Activated CD4-positive, alpha-beta T cell treated with anti-CD3 and anti-CD28 coated beads, Interleukin-2, amount 50 U/mL, for 24 hours (primary cell): ENCODE data around the gene CHST5.

ENCODE experiments used
- DNase-seq, 2 donors: peaks; one replicate each; pipeline ENCODE4 v3.0.0-alpha.2; 2020; ENCODE audit warnings: low read depth in 1 of 2, low spot score in 1 of 2

CHST5 gene

DNA sequence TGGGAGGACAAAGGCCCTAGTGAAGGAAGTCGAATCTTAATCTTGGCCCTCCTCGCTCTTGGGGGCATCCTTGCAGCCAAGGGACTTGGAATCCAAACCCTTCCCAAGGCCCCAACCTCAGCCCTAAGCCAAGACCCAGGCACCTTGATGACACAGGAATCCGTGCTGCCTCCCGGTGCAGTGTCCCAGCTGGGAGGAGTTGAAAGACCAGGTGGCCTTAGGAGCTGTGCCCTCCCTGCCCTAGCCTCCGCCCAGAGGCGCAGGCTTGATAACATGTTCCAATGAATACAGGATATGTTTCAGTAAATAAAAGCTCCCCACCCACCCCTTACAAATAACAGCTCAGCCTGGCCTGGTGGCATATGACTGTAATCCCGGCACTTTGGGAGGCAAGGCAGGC lies at the start of gene CHST5:
CHST5 (minus strand) TSS at position 208 of the 400 bp plus-strand sequence. CDS start 5,724 bp downstream, outside the sequence.
- DNase-seq, result no peak

DNA sequence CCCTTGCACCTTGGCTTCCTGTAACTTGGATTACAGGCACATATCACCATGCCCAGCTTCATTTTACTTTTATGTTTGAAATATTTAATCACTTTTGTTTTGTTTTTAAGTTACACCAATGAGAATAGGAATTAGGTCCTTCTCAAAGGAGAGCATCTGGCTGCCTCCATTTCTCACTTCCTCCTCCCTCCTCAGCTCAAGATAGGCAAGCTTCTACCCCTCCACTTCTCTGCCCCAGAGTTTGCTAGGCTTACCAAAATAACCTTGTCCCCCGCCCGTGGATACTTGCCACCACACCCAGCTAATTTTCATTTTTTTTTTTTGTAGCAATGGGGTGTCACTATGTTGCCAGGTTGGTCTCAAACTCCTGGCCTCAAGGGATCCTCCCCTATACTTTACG lies 48.2 kb upstream of the CHST5 start:
- DNase-seq, result no peak

DNA sequence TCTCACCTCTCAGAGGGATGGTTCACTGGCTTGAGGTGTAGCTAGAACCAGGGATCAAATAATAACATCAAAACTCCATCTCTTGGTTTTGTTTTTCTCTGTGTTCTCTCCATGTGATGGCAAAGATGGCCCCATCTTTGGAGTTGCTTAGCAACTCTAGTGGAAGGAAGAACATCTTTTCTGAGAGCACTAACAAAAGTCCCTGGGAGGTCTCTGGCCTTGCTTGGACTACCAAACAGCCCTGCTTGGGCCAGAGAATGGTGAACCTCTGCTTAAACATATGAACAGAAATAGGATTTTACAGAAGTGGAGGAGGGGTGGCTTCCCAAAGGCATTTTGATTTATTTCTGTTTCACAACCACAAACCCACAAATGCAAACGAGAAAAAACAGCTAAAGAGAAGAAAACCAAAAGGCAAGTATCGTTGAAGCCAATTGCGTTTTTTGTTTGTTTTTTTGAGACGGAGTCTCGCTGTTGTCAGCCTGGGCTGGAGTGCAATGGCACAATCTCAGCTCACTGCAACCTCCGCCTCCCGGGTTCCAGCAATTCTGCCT lies 43.5 kb upstream of the CHST5 start:
- DNase-seq, result no peak

DNA sequence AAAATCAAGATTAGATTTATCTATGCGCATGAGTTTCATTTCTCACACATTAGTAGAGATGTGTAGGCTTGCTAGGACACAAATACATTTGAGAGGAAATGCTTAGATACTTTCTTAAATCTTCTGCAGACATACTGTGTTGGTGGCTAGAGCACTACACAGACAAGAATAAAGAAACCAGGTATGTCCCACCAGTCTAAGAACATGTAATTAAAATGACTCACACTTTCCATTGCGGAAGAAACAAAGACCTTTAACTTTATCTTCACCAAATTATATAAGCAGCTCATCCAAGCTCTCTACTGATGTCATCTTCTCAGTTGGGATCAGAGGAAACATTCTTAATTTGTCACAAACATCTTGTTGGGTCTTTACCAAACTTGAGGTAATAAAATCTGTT lies 42.8 kb upstream of the CHST5 start:
- DNase-seq, result no peak

DNA sequence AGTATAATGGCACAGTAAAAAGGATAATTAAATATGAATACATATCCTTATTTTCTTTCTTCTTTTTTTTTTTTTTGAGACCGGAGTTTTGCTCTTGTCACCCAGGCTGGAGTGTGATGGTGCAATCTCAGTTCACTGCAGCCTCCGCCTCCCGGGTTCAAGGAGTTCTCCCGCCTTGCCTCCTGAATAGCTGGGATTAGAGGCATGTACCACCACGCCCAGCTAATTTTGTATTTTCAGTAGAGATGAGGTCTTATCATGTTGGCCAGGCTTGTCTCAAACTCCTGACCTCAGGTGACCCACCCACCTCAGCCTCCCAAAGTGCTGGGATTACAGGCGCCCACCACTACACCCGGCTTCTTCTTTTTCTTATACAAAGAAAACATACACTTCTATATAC lies 42.3 kb upstream of the CHST5 start:
- DNase-seq, result no peak

DNA sequence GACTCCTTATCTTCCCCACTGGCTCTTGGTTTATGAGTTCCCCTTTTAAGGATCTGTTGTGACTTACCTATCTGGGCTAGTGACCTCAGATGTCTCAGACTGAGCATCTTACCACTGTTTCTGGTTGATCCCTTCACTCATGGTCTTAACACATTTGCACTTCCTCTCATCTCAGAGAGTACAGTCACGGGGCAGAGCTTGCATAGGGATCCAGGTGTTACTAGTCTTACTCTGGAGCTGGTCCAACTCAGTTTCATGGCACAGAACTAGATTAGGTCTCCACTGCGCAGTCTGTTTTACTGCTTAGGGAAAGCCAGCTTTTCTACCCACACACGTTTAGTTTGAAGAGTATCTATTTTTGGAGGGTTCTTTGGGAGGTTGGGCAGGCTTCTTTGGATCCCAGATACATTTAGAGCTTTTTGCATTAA lies 40.5 kb upstream of the CHST5 start:
- no peak for DNase-seq

DNA sequence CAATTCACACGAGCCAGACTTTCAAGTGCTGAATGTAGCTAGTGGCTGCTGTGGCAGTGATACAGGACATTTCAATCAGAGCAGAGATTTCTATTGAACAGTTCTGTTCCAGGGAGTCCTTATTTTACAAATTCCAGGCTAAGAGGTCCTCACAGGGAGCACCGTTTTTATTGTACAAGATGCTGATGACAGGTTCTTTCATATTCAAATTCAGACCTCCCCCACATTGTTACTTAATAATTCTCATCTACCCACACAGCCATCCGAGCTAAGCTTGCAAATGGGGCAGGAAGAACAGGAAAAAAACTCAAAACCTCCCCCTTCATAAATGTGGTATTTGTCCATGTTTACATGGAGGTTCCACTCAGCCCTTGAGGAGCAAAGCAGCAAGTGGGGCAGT lies 40.0 kb upstream of the CHST5 start:
- no peak for DNase-seq

DNA sequence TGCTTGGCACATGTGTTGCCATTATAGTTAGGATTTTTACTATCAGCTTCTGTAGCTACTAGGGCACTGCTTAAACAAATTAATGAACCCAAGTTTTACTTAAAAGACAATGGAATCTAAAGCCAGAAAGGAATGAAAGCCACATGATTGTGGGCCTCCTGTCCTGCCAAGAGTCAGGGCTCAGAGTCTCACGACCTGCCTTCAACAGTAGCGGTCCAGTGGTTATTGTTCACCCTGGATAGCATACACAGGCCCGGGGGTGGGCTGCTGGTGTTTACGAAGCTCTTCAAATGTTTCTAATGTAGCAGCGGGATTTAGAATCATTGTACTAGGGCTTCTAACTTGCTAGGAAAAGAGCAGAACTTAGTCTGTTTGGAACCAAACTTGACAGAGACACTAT lies 38.0 kb upstream of the CHST5 start:
- DNase-seq, result no peak

DNA sequence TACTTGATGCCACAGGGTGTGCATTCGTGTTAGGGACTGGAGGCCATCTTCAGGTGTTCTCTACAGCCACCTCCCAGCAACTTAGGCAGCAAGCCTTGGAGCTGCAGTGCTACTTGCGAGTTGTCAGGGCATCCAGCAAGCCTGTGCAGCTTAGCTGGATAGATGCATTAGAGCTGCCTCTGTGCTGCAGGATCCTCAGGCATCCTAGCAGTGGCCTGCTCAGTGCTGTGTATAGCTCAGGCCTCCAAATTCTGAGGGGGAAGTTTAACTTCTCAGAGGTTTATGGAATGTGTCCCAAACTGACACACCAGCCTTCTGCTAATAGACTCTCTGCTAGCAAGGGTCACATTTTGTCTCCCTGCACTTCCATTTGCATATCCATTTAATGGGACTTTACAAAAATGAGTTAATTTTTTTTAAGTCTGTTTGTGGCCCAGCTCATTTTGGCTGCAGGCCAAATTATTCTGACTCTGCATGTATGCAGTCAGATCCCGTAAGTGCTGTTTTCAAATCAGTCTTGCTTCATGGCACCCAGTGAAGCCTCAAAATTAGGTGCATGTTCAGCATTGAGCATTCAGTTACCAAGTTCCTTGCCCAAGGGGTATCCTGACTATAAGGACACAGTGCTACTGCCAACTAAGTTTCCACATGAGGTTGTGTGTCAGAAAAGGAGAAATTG lies 37.1 kb upstream of the CHST5 start:
- DNase-seq, result no peak

DNA sequence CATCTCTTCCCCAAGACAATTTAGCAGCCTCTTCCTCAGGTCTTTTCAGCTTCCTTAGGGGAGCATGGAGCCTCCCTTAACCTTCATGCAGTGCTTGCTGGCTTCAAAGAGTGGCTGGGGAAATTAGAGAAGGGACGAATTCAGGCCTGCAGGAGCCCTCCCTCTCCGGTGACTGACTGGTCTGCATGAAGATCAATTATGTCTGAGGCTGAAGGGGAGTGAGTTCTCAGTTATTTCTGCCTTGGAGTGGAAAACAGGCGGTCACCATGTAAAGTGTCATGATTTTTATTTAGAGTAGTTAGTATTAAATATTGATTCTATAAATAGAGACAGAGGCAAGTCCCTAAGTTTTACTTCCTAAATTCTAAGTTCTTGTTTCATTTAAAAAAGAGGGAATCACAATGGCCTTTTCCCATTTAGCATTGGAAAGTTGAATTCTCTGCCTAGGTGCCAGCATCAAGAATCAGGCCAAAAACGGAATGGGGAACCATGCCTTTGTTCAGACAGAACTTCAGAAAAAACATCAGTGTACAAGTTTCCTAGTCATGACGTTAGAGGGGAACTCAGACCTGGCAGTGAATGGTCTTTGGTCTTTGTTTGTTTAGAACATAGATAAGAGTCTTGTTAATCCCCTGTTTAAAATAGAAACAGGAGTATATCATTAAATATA lies 34.6 kb upstream of the CHST5 start:
- DNase-seq, result no peak

DNA sequence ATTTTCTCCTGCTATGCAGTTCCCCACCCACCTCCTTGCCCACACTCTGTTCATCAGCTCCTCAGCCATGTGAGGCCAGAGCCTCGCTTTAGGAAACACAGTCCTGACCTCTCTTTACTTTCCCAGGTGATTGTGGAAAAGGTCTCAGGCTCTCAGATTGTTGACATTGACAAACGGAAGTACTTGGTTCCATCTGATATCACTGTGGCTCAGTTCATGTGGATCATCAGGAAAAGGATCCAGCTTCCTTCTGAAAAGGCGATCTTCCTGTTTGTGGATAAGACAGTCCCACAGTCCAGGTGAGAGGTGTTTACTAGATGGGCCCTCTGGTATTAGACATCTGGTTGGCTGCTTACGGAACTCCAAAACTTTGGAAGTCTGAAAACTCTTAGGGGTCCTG lies 32.0 kb upstream of the CHST5 start:
- DNase-seq, result no peak

DNA sequence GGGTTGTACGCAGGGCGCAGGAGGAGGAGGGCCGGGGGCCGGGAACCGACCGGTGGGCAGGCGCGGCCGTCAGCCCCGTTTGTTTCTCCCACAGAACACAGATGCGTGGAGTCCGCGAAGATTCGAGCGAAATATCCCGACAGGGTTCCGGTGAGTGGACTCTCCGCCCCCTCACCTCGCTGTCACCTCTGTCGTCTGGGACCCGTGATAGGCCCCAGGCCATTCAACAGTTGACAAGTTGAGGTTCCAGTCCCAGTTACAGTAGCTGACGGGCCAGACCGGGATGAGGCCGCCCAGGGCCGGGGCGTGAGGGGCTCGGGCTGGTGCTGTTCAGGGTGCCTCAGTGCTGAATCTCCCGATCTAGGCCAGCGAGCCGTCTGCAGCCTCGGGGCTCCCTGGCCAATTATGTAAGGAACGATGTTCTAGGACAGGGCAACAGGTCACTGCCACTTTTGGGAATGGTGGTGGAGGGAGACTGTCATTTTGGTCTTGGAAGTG lies 30.9 kb upstream of the CHST5 start:
- DNase-seq, result no peak

DNA sequence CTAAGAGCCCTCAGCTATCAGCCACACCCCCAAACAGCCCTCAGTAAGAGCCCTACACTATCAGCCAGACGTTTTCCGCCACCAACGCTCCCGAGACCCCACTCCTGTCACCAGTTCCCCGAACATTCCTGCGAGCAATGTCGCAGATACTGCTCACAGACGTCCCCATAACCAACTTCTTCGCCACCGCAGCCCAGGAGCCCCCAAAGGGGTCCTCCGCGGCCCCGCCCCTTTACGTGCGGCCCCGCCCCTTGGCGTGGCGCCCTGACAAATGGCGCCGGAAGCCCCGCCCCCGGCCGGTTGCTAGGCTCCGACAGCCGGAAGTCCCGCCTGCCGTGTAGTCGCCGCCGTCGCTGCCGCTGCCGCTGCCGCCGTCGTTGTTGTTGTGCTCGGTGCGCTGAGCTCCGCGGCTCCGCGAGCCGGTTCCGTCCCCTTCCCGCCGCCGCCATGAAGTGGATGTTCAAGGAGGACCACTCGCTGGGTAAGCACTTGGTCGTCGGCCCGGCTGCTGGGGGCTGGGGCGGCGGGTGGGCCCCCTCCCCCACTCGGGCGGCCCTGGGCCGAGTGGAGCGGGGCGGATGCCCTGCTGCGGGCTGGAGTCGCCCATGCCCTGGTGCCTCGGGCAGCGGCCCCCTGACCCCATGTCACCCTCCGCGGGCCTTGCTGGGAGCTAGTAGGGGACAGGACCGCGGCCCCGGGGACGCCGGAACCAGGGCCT lies 30.3 kb upstream of the CHST5 start, which contains the start of gene GABARAPL2:
GABARAPL2 (plus strand) TSS at position 340 of the 718 bp plus-strand sequence; CDS start at position 448, 108 bp downstream.
- peak; percentile 81 to 86 for DNase-seq

DNA sequence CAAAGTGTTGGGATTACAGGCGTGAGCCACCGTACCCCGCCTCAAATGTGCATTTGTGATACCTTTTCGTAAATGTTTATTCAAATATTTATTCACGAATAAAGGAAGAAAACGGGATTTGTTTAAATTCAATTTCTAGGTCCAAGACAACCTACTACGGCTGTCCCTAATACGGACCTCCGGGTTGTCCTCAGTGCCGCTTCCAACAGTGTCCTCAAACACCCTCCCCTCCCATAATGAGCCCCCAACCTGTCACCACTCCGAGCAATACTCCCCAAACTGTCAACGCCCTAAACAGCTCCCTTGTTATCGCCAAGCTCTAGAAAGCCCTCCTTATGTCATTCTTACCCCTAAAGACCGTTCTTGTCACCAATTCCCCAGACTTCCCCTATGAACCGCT lies 29.7 kb upstream of the CHST5 start:
- DNase-seq, result no peak

DNA sequence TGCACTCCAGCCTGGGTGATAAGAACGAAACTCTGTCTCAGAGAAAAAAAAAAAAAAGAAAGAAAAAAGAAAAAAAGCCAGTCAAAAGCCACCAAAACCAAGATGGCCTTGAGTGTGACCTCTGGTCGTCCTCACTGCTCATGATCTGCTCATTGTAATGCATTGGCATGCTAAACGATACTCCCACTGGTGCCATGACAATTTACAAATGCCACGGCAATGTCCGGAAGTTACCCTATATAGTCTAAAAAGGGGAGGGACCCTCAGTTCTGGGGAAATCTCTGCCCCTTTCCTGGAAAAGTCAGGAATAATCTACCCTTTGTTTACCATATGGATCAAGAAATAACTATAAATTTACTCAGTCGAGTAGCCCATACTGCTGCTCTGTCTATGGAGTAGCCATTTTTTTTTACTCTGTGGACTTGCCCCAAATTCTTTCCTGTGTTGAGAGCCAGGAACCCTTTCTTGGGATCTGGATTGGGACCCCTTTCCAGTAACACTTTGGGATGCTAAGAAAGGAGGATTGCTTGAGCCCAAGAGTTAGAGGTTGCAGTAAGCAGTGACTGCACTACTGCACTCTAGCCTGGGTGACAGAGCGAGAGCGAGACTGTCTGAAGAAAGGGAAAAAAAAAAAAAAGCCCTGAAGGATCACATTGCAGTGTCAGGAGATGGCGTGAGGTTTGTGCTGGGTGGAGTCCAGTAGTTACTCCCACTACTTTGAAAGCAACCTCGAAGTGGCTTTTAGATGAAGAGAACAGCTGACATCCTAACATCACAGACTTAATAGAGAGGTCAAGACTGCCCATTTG lies 23.9 kb upstream of the CHST5 start:
- DNase-seq, result no peak

DNA sequence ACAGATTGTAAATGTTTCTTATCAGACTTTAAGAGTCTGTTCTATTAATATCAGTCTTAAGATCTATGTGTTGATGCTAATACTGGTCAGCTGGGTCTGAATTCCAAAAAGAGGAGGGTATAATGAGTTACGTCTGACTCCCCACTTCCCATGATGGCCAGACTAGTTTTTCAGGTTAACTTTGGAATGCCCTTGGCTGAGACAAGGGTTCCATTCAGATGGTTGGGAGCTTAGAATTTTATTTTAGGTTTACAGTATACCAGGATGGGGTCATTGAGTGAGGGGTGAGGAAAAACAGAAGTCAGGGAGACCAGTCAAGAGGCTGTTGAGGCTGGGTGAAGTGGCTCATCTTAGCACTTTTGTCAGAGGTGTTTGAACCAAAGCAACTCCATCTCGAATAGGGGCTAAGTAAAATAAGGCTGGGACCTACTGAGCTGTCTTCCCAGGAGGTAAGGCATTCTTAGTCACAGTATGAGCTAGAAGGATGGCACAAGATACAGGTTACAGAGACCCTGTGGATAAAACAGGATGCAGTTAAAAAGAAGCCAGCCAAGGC lies 23.0 kb upstream of the CHST5 start:
- no peak for DNase-seq

DNA sequence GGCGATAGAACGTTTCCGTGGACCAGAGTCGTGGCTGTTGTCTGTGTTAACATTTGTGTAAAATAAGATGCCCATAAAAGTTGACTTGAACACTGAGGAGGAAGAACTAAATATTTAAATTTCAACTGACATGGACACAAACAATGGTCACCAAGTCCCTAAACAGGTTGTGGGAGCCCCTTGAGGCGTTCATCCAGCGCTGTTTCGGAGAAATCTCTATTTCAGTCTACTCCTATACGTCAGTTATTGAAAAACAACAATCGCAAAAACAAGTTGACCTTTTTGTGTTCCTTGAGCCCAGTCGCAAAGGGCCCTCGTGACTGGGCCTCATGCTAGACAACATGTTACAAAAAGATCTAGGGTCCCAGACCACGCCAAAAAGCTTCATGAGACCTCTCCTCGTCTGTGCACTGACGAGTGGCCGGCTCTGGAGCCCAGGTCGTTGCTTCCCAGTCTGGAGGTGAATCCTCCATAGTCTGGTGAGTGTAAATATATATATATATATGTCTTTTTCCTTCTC lies 20.6 kb upstream of the CHST5 start:
- no peak for DNase-seq

DNA sequence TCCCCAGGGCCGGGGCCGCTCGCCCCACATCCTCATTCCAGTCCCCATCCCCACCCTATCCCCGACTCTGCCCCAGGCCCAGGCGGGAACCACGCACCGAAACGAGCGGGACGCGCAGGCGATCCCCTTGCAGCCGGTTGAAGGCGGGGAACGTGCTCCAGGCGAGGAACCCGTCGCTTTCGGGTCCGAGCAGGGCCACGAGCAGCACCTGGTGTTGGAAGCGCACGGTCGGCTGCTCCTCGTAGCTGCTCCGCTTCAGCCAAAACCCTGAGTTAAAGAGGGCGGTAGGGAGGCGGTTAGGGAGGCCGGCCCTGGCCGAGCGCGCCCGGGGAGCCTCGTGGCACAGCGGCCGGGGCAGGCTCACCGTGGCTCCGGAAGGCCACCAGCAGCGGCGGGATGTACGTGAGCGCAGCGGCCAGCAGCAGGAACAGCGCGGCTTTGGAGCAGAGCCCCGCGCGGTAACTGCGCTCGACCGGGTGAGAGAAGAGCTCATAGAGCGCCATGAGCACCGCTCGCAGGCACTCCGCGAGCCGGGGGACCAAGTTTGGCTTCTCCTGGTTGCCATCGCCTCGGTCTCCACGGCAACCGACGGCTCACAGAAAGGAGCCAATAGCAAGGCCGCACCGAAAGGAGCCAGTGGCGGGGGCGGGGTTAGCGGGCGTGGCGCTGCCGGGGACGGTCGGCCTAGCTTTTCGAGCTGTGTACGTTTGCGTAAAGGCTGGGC lies 20.0 kb upstream of the CHST5 start, which contains the start of gene TMEM231:
TMEM231 (minus strand) TSS at position 546 of the 724 bp plus-strand sequence; CDS start at position 503, 43 bp downstream.
- peak; percentile 91 to 93 for DNase-seq

DNA sequence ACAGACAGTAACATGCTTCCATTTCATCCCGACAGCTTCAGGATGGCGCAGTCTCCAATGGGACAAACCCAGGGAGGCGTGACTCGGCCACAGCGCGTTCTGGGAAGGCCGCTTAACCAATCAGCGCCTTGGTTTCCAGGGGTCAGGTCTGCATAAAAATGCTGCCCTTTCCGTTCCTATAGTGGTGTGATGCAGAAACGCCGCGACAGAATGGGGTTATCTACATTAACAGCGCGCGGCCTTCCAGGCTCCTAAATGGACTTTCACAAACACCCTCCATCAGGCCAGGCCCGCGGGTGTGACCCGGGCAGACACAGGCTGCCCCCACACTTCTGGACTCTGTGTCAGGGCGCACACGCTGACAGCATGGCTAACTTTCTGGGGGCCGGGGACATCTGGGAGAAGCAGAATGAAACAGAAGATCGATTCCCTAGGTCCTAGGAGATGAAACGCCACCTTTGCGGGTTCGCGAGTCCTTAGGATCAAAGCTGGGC lies 19.4 kb upstream of the CHST5 start:
- DNase-seq, result no peak
